T-helper 2 cell treated with Interferon-gamma antibody and Interleukin-4, amounts not matched to agents 100 ng/mL and 5 ng/mL, for 36 hours (primary cell): ENCODE measurements around the gene TVP23A. TPM values are rescaled to one million over a fixed set of nuclear protein-coding genes. Genes with fewer than 3 reads are reported as not detected.

Experiments
- intact Hi-C: fragments of 100-400 bp; cut with micrococcal nuclease; formaldehyde crosslinking; loops from one replicate; pipeline ENCODE4 v1.15.1; 2023
- total RNA-seq: library from RNA; stranded (reverse); gene quantifications from 2 replicates; pipeline ENCODE4 v1.2.3, GENCODE V29; 2022

TVP23A gene
- not detected in 2 replicates for total RNA-seq

DNA sequence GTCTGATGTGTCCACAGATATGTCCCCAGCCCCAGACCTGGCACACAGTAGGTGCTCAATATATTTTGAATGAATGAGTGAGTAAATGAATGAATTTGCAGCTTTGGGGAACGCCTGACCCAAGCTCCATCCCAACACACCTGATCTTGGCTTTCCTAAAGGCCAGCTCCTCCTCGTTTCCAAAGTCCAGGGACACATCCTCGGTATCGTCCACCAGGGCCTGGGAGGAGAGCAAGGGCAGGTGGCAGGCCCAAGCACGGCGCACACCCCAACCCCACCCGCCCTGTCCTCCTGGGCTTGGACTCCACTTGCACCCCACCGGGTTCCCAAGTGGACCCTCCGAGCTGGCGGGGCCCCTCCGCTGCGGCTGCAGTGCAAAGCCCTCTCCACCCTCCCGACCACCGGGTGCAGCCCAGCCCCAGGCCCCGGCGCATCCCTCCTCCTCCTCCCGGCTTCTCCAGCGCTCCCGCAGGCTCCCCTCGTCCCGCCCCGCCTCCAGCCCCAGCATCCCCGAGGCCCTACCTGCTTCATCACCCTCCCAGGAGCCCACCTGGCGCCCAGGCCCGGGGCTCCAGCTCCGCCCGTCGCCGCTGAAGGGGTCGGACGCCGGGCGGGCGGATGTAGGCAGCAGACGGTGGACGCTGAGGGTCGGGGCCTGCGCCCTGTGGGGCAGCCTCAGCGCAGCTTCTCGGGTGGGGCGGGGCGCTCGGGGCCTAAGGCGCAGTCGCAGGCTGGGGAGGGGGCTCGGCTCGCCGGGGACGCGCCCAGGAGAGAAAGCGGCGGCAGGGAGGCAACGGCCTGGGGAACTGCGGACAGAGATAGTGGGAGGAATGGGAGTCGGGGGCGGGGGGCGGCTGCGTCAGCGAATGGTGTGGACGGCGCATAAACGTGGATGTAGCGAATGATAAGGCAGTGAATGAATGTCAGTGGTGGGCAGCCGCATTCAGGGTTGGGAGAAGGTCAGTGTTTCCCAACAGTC, at the start of gene TVP23A:
TSS of gene TVP23A (minus strand) at position 832 of the 979 bp plus-strand sequence. CDS start at position 531, 301 bp downstream.
- intact Hi-C loops: no loop called here

DNA sequence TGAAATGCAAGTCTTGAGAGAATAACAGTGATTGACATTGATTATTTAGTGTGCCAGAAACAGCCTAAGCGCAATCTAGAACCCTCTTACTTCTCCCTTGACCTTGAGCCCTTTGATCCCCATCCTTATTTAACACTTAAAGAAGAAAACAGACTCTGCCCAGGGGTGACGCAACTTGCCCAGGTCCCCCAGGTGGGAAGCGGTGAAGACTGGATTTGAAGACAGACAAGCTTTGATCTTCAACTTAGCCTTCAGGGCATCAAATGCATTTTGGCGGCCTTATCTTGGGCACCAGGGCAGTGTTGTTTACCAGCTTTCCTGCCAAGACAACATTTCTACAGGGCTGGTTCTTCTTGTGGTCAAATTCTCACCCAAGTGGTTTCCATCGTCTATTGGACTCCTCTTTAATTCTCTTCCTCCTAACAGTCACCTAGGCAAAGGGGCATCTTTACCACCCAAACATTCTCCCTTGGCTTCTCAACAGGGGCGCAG, 49.6 kb upstream of the TVP23A start:
- intact Hi-C loops: no loop called here

DNA sequence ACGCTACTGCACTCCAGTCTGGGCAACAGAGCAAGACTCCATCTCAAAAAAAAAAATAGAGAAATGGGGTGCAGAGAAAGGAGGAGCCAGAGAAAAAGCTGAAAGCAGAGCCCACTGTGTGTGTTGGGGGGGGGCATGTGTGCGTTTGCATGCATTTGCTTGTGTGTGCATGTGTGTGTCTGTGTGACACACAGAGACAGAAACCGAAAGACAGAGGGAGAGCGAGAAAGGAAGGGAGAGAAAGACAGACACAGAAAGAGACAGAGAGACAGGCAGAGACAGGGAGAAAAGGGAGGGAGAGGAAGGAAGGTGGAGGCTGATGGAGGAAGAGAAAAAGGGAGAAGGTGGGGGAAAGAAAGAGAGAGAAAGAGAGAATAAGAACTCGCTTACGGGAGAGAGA, 48.6 kb upstream of the TVP23A start:
- intact Hi-C loops: no loop called here

DNA sequence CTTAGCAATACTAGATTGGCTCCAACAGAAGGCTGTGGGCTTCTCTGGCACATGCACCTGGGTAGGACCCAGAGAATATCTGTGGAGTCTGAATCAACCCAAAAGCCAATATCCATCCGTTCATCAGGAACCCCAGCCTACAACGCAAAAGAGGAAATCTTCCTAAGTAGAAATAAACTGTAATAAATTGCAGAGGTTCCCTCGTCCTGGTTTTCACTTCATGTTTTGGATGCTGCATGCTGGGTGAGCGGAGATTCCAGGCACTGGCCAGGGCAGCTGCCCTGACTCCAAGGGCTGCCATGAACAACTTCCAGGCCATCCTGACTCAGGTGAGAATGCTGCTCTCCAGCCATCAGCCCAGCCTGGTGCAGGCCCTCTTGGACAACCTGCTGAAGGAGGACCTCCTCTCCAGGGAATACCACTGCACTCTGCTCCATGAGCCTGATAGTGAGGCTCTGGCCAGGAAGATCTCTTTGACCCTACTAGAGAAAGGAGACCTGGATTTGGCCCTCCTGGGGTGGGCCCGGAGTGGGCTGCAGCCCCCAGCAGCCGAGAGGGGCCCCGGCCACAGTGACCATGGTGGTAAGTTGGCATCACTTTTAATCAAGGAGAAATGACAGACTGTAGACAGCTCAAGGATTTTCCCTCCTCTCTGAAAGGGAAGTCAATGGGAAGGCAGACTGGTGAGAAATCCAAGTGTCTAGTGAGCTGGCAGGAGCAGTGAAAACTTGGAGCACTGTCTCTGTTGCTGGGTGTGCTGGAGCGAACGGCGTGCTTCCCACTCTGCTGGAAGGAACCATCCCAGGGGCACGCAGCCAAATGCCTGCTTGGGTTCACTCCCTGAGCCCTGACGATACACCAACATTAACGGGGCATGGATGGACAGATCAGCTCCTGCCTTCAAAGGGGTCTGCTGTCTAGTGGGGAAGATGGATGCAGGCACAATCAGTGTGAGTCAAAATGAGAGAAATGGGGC, 47.7 kb upstream of the TVP23A start:
- intact Hi-C loops: no loop called here

DNA sequence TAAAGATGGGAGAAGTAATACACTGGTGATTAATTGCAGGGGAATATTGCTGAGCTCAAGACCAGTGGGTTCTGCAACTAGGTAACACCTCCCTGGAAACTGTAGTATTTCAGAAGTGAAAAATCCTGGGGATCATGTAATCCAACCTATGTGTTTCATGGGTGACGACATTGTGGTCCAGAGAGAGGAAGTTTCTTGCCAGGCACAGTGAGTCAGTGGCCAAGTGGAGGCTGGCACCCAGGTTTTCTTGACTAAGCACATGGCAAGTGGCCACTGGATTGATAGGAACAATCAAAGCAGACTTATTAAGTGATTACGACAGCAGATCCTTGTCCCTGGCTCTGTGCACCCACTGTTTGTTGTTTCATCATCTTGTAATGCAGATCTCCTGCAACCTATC, 43.8 kb upstream of the TVP23A start:
- intact Hi-C loops: no loop called here

DNA sequence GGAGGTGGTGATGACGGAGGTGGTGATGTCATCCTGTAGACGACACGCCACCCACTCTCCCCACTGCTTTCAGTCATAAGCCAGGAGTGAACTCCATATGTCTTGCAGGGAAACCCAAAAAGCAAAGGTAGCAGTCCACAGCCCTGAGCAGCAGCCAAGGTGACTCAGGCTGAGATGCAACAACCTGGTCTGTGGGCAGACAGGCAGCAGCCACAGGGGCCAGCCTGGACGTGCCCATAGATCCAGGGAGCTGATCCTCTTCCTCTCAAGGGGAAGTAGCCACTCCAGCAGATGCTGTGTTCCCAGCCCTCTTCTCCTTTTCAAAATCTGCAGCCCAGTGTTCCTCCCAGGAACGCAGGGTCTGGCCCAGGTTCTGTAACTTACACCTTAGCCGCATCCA, 41.1 kb upstream of the TVP23A start:
- intact Hi-C loops: no loop called here

DNA sequence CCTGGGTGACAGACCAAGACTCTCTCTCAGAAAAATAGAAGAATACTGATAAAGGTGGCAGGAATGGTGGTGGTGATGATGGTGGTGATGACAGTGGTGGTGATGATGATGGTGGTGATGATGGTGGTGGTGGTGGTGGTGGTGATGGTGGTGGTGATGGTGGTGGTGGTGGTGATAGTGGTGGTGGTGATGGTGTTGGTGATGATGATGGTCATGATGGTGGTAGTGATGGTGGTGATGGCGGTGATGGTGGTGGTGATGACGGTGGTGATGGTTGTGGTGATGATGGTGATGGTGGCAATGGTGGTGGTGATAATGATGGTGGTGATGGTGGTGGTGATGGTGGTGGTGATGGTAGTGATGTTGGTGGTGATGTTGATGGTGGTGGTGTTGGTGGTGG, 40.4 kb upstream of the TVP23A start:
- intact Hi-C loops: no loop called here

DNA sequence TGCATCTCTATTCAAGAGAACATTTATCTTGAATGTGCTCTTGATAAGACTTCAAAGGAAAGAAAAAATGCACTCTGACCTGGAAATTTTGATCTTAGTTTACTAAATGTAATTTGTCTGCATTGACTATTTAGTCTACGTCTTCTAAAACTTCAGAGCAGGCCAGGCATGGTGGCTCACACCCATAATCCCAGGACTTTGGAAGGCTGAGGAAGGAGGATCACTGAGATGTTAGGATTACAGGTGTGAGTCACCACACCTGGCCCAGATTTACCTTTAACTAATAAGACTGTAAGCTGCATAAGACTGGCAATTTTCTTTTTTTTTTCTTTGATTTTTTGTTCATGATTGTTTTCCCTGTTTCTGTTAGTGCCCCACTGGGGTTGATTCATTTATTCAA, 39.6 kb upstream of the TVP23A start:
- intact Hi-C loops: no loop called here

DNA sequence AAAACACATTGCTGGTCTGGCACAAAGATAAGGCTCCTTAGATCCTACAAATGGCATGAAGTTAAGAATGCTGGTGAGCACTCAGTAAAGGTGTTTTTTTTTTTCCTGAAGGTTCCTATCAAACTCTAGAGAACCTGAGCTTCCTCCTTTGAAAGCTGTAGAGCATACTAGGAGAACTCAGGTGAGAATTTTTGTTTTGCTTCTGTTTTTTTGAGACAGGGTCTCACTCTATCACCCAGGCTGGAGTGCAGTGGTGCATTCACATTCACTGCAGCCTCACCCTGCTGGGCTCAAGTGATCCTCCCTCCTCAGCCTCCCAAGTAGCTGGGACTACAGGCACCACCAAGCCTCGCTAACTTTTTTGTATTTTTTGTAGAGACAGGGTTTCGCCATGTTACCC, 37.4 kb upstream of the TVP23A start:
- intact Hi-C loops: no loop called here

DNA sequence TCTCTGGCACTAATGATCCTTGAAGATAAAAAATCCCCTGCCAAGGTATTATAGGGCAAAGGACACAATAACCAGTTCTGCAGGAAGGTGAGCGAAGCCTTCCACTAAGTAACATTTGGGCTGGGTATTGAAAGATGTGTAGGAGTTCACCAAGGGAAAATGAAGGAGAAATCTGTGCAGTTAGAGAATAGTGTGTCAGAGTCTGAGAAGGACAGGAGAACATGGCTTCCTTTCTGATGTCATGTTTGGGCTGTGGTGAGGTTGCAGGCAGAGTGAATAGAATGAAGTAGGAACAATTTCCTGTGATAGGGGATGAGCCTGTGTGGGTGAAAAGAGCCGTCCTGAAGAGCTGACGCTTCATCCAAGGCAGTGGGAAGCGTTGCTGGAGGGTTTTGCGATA, 34.4 kb upstream of the TVP23A start:
- intact Hi-C loops: no loop called here

DNA sequence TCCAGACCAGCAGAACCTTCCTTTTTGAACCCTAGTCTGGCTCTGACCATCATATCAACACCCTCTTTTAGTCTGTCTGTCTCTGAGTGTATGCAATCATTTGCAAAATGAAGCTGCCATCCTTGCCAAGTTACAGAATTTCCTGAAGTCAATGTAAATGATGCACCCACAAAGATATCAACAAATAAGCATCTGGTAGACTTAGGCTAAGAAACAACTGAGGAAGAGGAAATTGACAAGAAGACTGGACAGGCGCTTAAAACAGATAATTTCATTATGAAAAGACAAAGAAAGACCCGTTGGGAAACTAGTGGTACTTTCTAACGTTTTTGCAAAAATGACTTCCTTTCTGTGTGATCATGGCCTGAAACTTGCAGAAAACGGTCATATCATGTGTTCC, 33.7 kb upstream of the TVP23A start:
- intact Hi-C loops: no loop called here

DNA sequence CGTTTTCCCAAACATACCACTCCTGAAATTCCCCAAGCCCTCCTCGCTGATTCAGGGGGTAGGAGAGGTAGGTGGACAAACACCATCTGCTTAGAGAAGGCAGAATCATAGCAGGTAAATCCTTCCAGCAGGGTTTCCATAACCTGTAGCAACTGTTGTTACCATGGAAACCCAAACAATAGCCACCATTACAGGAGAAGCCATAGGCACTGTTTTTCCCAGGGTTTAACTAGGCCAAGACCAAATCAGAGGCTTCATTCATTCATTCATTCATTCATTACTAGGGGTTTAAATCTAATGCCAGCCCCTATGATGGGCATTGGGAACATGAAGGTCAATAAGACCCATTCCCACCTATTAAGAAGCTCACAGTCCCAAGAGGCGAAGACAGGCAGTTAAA, 32.9 kb upstream of the TVP23A start:
- intact Hi-C loops: no loop called here

DNA sequence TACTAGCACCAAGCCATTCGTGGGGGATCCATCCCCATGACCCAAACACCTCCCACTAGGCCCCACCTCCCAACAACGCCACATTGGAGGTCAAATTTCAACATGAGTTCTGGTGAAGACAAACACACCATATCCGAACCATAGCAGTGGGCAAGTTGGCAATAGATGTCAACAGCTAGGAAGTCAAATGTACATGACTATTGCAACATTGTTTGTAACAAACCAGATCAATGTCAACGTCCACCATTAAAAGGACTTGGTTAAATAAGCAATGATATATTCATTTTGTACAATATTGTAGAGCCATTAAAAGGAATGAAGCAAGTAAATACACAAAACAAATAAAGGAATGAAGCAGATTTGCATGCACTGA, 31.9 kb upstream of the TVP23A start:
- intact Hi-C loops: no loop called here

DNA sequence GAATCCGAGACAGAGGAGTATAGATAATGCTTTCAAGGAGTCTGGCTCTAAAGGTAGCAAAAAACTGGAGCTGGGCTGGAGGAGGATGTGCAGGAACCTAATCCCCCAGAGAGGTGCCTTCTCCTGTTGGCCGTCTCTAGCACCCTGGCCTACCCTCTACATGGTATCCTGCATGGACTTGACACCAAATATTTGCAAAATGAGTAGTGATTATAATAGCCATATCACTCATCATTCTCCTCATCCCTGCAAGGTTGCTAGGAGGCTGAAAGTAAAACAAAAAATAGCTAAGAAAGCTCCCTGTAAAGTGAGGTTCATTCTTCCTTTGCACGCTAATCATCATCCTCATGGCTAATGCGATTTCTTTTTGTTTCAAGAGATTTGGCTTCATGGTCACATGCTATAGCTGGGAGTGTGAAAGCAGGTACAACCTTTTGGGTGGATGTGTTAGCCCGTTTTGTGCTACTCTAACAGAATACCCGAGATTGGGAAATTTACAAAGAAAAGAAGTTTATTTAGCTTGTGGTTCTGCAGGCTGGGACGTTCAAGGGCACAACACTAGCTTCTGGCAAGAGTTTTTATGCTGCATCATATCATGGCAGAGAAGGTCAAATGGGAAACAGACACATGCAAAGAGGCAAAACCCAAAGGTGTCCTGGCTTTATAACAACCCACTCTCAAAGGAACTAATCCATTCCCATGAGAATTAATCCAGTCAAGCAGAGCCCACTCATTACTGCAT, 31.3 kb upstream of the TVP23A start:
- intact Hi-C loops: no loop called here

DNA sequence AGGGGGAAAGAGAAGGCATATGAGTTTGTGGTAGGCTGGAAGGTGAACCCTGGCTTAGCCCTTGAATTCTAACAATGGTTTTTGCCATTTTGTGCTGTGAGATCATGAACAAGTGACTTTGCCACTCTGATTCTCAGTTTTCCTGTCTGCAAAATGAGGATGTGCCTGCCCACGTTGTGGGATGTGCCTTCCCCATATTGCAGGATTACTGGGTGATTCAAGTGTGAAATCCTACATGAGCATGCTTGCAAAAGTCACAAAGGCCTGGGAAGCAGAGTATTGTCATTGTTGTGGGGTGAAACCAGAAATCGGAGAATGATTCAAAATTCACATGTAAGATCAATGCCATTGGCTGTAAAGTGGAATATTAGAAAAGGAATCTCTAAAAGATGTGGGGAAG, 28.6 kb upstream of the TVP23A start:
- intact Hi-C loops: no loop called here

DNA sequence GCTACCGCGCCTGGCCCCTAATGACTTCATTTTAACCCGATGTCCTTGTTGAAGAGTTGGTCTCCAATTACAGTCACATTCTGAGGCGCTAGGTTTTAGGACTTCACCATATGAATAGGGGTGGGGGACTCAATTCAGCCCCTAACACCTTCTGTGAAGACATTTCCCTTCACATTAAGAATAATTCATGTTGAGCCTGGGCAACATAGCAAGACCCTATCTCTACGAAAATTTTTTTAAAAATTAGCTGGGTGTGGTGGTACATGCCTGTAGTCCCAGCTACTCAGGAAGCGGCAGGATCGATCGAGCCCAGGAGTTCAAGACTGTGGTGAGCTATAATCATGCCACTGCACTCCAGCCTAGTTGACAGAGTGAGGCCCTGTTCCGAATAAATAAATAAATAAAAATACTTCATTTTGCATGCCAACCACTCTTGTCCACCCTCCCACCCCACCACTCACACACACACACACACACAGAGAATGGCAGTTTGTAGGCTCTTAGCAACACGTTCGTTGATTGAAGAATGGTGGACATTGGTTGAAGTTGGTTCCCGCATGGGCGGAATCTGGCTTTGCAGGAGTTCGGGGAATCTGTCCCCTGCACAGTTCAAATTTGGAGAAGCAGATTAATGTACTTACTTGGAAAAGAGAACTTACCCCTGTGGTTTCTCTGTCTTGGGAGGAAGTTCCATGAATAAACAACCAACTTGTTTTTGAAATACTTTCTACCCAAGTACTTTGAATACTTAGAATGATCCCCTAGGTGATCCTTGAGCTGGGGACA, 27.8 kb upstream of the TVP23A start:
- intact Hi-C loops: no loop called here

DNA sequence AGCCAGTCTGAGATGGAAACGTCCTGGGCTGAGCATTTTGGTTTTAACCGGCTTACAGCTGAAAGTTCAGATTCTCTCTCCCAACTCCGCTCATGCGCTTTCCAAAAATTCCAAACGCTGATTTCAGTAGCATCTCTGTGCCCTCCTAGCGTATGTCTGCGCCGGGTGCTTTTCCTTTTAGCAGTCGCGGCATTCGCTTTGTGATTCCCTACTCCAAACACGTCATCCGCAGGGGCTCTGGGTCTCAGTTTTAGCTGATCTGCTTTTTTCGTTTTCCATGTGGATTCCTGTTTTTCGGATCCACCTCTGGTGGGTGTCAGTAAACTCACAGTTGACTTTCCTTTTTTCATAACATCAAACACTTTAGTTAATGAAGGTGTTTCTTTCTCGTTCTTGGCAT, 22.1 kb upstream of the TVP23A start:
- intact Hi-C loops: no loop called here

DNA sequence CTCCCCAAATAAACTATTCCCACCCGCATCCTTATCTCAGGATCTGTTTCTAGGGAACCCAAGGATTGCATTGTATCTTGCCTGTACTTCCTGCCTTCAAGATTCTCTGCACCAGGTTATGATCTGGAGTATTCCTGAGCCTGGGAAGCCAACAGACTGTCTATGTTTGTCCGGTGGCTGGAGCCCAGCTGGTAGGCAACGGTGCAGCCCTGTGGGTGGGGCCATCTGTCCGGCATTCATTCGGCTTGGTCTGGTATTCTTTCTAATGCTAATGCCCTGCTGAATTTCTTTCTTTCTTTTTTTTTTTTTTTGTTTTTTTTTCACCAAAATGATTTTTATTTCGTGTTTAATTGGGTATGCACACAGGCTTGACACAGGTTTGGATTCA, 20.7 kb upstream of the TVP23A start:
- intact Hi-C loops: no loop called here

DNA sequence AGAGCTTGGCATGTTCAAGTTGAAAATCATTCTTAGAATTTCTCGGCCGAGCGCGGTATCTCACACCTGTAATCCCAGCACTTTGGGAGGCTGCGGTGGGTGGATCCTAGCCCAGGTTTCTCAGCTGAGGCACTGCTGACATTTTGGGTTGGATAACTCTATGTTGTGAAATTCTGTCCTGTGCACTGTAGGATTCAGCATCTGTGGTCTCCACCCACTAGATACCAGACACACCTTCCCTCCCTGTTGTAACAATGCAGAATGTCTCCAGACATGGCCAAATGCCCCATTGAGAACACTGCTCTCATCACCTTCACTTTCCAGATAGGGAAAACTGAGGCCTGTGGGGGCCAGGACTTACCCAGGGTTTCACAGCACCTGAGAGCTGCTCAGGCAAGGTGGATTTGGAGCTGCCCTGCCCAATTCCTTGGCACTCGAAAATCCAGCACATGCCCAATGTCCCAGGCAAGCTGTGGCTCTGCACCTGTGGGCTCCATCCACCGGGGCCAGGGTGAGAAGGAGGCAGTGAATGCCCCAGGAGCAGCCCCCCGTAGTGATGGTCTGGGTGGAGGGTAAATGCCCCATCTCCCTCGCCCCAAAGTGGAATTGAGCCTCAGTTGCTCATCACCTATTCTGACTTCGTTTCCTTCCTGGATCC, 20.2 kb upstream of the TVP23A start:
- intact Hi-C loops: no loop called here
